BJ (cell line): ENCODE measurements around the gene DDR2. TPM values are rescaled to one million over a fixed set of nuclear protein-coding genes. Genes with fewer than 3 reads are reported as not detected.

Experiments used
- CTCF ChIA-PET: fragments of 350-600 bp; formaldehyde crosslinking; extraction: SDS; loops from one replicate; lab custom pipeline; 2021; ENCODE audit warnings: antibody characterized with exemption, inconsistent platforms; lab: Yijun Ruan, JAX
- POLR2A ChIA-PET: fragments of 300-600 bp; sonication (Branson Sonifier 250); formaldehyde crosslinking; extraction: SDS; loops from one replicate; lab custom pipeline; 2021; ENCODE audit warnings: antibody characterized with exemption; lab: Charles Lee
- DNase-seq: peaks from one replicate; pipeline ENCODE4 v3.0.0-alpha.2; 2011; ENCODE audit warnings: low read depth
- H3K27me3 ChIP-seq: 2 replicates; pipeline ENCODE4 v1.6.0; 2011; ENCODE audit warnings: low read length; ENCODE audit not compliant: control insufficient read depth, insufficient read depth
- H3K36me3 ChIP-seq: 2 replicates; pipeline ENCODE4 v1.5.1; 2011; ENCODE audit warnings: low read length; ENCODE audit not compliant: control insufficient read depth, insufficient read depth
- H3K4me3 ChIP-seq: 2 replicates; pipeline ENCODE4 v1.5.1; 2011; ENCODE audit warnings: low read depth, mild to moderate bottlenecking, control low read depth, low read length
- polyA plus RNA-seq: library from polyadenylated mRNA; depleted of rRNA; stranded (reverse); fragments of >200 nt; gene quantifications from 2 replicates; pipeline ENCODE4 v1.2.3, GENCODE V29; 2011
- TF ChIP-seq, protein P1 (sequence below): IDR thresholded peaks from 2 replicates; pipeline ENCODE4 v1.5.1; 2011; ENCODE audit warnings: low read depth, mild to moderate bottlenecking, control low read depth, inconsistent platforms, low read length, moderate library complexity; ENCODE audit not compliant: insufficient read depth

Gene DDR2
- polyA plus RNA-seq, 1 experiment = 282 TPM

DNA sequence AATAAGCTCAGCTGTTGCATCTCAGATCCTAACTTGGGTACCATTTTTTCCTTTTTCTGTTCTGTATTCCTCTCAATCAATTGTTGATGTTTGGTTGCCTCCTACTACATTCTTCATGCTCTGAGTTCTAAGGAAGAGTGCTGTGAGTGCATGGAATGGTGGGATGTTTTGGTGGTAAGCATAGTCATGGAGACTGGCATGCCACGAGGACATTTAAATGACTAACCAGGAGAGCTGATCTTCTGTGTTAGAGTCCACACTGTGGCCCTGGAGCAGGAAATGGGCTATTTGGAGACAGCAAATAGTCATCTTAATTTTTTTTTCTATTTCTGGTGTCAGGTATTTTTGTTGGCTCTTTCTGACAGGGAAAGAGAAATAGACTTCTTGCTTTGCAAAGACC lies 88.7 kb downstream of the DDR2 start:
- H3K4me3 ChIP-seq = no peak overlapping the region
- CTCF ChIA-PET = no interaction called here
- POLR2A ChIA-PET = no interaction called here
- peaks cover 5% of the 10 kb centered on the region for H3K36me3 ChIP-seq
- no peaks in the 10 kb centered on the region for H3K27me3 ChIP-seq
- no peak for DNase-seq
- TF ChIP-seq, protein P1, sequence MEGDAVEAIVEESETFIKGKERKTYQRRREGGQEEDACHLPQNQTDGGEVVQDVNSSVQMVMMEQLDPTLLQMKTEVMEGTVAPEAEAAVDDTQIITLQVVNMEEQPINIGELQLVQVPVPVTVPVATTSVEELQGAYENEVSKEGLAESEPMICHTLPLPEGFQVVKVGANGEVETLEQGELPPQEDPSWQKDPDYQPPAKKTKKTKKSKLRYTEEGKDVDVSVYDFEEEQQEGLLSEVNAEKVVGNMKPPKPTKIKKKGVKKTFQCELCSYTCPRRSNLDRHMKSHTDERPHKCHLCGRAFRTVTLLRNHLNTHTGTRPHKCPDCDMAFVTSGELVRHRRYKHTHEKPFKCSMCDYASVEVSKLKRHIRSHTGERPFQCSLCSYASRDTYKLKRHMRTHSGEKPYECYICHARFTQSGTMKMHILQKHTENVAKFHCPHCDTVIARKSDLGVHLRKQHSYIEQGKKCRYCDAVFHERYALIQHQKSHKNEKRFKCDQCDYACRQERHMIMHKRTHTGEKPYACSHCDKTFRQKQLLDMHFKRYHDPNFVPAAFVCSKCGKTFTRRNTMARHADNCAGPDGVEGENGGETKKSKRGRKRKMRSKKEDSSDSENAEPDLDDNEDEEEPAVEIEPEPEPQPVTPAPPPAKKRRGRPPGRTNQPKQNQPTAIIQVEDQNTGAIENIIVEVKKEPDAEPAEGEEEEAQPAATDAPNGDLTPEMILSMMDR = no peak

DNA sequence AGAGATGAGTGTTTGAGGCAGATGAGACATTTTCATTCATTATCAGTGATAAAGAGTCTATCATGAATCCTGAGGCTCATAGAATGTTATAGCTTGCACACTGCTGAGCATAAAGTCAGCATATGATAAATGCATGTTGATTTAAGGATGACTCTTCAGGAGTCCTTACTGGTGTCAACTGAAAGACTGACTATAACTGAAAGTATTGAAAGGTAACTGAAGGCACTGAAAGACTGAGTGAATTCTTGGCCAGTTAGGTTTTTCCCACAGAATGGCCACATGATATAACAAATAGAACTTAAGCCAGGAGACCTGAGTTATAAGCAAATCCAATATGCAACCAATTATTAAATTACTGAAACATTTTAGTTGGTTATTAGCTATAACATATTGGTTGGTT lies 89.2 kb downstream of the DDR2 start:
- CTCF ChIA-PET = no interaction called here
- no peak for DNase-seq
- TF ChIP-seq, protein P1 = no peak

DNA sequence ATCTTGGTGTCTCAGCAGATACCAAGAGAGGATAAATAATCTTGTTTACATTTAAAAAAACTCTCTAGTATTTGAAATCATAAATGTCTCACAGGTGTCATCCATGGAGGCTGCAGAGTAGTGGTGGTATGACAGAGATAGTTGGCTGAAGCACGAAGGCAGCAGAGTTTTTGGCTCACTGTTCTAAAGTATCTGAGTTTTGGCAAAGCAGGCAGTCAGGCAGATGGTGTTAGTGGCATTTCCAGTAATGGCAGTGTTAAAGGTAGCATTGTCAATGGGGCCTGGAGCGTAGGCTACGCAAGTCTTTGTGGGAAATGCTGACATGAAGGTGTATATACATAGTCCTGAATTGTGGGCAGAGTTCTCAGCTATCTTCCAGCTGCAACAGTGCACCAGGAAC lies 89.8 kb downstream of the DDR2 start:
- H3K4me3 ChIP-seq = no peak overlapping the region
- CTCF ChIA-PET = interaction anchor here (0.8 kb wide), 1 partner anchor 108 kb away, joined by 3 read pairs; no protein-coding TSS in a partner anchor
- DNase-seq = no peak
- TF ChIP-seq, protein P1 = no peak
- peaks cover 5% of the 10 kb centered on the region for H3K36me3 ChIP-seq
- POLR2A ChIA-PET = no interaction called here
- no peaks in the 10 kb centered on the region for H3K27me3 ChIP-seq

More for the DNA sequence above, 89.2 kb downstream of the DDR2 start:
- Histone ChIP-seq H3K4me3 (no peak overlapping the region), H3K27me3 (no peaks in the 10 kb centered on the region), H3K36me3 (peaks cover 5% of the 10 kb centered on the region)
- POLR2A ChIA-PET = no interaction called here

DNA sequence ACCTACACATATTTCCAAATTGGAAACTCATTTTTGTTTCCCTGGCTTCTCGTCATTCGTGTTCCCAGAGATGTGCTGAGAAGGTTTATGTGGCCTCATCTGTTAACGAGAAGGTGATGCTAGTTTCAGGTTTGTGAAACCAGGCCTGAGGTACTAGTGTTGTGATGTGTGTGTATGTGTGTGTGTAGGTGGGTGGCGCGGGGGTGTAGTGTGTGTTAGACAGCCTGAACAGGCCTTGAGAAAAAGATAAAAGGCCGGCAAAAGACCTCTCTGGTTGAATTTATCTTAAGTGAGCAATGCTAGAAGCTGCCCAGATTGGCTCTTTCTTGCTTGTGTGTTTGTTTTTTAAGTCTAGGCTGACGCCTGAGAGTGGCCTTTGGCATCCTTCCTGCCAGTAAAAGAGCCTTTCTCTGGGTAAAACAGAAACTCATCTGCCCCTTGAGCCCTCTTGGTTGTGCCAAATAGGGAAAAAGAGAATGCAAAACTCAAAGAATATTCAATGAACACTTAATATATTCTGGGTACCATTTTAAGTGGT lies 92.4 kb downstream of the DDR2 start:
- TF ChIP-seq, protein P1 = no peak
- CTCF ChIA-PET = no interaction called here

DNA sequence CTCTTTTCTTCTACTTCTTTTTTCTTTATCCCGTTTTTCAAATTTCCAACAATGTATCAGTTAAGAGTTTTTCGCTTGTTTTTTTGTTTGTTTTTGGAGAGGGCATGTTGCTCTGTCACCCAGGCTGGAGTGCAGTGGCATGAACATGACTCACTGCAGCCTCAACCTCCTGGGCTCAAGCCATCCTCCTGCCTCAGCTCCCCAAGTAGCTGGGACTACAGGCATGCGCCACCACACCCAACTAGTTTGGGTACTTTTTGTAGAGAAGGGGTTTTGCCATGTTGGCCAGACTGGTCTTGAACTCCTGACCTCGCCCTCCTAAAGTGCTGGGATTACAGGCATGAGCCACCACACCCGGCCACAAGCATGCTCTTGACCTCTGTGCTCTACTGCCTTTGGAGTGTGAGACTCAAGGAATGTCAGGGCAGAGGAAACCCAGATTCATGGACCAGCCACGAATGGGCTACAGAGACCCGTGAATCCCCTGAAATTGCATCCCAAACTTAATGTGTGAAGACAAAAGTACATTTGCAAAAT lies 93.1 kb downstream of the DDR2 start:
- Histone ChIP-seq H3K36me3 (peaks cover 3% of the 10 kb centered on the region), H3K4me3 (no peak overlapping the region), H3K27me3 (no peaks in the 10 kb centered on the region)
- POLR2A ChIA-PET = no interaction called here
- DNase-seq = no peak
- TF ChIP-seq, protein P1 = no peak
- CTCF ChIA-PET = no interaction called here

More for the DNA sequence above, 92.4 kb downstream of the DDR2 start:
- POLR2A ChIA-PET = no interaction called here
- Histone ChIP-seq H3K36me3 (peaks cover 5% of the 10 kb centered on the region), H3K4me3 (no peak overlapping the region), H3K27me3 (no peaks in the 10 kb centered on the region)
- no peak for DNase-seq
